GM12874 (cell line): Measurements from ENCODE around the gene PRKG1.

Experiments used
- TF ChIP-seq, protein P1 (sequence below): IDR thresholded peaks from 2 replicates; pipeline ENCODE4 v1.5.1; 2011; ENCODE audit warnings: low read depth, mild to moderate bottlenecking, control low read depth, low read length, moderate library complexity; ENCODE audit not compliant: insufficient read depth

The PRKG1 gene

DNA sequence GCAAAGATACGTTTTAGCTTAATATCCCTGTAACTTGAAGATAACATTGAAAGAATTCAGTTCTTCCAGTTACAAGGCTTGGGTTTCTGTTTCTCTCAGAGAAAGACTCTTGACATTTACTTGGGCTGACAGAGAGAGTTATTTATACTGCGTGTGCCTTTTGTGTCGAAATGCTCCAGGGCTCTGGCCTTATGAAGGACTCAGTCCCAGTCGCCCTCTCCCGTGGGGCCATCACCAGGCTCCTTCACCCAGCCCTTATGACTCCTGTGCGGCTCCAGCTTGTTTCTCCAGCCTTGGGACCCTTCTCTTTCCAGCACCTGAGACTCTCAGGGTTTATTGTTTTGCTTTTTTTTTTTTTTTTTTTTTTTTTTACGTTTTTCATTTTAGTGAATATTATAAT is 997.5 kb downstream of the PRKG1 start:
- TF ChIP-seq, protein P1, sequence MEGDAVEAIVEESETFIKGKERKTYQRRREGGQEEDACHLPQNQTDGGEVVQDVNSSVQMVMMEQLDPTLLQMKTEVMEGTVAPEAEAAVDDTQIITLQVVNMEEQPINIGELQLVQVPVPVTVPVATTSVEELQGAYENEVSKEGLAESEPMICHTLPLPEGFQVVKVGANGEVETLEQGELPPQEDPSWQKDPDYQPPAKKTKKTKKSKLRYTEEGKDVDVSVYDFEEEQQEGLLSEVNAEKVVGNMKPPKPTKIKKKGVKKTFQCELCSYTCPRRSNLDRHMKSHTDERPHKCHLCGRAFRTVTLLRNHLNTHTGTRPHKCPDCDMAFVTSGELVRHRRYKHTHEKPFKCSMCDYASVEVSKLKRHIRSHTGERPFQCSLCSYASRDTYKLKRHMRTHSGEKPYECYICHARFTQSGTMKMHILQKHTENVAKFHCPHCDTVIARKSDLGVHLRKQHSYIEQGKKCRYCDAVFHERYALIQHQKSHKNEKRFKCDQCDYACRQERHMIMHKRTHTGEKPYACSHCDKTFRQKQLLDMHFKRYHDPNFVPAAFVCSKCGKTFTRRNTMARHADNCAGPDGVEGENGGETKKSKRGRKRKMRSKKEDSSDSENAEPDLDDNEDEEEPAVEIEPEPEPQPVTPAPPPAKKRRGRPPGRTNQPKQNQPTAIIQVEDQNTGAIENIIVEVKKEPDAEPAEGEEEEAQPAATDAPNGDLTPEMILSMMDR, result no peak

DNA sequence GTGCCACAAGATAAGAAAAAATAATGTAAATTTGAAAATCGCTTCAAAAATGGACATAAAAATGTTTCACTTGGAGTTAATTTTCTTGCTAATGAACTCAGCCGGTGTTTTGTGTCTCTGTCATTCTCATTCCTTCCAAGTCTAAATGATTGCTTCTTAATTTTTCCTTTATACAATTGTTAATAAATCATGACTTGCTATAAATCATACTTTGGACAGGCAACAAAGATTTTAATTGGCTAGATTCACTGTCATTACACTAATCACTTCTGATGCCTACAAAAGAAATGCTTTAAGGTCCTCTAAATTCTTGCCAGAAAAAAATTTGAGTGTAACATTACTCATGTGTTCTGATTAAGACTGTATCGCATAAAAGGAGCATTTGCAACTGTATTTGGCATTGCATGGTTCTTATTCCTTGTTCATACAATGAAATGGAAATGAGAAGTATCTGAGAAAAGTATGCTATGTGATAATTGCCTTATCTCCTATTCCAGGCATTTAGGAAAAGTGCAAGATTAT is 1000.3 kb downstream of the PRKG1 start:
- TF ChIP-seq, protein P1, result no peak

DNA sequence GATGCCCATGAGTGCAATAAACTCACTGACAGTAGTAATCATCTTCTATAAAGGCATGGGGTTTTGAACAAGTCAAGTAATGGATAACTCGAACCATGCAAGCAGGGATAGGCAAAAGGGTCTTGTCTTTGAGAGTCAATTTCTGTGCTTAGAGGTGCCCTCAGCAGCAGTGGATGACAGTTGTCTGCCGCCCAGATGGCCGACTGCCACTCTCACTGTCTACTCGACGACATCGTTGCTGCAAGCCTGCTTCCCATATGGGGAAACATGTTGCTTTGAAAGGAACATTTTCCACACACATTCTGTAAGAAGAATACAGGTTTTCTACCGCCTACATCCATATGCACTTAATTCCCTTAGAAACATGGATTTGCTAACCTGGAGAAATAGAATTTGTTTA is 1003.5 kb downstream of the PRKG1 start:
- TF ChIP-seq, protein P1, result no peak

DNA sequence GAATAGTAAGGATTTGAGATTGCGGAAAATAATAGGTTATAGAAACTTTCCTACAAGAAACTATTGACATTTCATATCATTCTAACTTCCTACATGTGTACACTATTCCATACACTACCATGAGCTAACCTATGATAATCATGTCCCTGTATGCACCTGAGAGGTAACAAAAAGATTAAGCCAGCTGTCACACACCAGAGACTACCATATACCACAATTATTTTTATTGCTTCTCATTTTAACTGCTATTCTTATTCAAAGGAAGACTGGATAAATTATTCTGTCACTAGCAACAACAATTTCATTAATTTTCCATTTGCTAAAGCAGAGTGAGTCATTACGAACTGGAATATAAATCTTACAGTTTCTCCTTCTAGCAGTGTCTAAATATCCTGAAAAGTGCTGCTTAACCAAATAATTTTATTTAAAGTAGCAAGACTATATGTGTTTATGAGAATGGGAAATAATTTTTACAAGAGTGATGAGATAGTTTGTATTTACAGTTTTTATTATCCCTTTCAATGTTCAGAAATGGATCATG is 1004.2 kb downstream of the PRKG1 start:
- TF ChIP-seq, protein P1, result no peak

DNA sequence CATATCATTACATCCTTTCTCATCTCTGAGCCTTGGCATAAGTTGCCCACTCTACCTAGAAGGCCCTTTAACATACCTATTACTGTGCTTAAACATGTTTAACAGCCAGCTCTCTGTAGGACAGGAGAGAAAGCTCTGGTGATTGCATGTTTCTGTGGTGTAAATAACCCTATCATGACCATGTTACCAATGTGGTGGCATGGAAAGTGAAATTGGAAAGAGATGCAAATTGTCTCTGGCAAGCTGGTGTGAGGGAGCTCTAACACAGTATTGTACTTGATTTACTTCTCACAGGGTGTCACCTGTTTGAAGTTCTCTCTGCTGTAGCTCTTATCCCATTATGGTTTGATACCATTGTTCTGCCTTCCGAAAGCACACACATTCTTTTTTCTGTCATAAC is 1008.0 kb downstream of the PRKG1 start:
- TF ChIP-seq, protein P1, result no peak

DNA sequence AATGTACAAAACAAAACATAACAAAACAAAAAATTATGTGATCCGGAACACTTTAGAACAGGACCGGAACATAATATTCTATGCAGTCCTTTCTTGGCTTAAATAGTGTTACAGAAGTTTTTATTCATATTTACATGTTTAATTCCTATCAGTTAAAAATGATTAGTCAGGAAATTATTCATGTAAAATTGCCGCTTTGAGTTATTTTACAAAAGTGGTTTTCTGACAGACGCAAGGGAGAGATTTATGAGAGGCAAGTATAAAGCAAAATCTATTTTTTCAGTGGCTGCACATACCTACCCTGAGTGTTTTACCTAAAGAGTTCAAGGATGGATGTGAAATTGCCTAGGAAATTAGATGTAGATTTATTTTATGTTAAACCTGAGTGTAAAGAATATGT is 1009.1 kb downstream of the PRKG1 start:
- TF ChIP-seq, protein P1, result no peak

DNA sequence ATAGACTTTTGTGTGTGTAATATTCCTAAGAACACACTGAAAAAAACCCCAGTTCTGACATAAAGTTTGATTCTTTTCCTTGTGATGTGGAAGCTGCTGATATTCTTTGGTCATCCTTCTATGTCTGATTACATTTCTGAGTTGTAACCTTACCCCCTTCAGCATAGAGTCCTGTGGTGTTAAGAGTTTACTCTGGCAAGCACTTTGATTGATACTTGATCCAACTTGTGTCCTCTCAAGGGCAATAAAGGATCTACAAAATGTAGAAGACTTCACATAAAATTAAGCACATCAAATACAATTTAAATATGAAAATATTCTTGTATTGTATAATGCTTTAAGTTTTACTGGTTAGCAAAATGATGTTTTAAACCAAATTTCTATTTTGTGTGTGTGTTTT is 1018.1 kb downstream of the PRKG1 start:
- TF ChIP-seq, protein P1, result no peak
